ENCODE data around the gene CTIF.

Gene CTIF

DNA sequence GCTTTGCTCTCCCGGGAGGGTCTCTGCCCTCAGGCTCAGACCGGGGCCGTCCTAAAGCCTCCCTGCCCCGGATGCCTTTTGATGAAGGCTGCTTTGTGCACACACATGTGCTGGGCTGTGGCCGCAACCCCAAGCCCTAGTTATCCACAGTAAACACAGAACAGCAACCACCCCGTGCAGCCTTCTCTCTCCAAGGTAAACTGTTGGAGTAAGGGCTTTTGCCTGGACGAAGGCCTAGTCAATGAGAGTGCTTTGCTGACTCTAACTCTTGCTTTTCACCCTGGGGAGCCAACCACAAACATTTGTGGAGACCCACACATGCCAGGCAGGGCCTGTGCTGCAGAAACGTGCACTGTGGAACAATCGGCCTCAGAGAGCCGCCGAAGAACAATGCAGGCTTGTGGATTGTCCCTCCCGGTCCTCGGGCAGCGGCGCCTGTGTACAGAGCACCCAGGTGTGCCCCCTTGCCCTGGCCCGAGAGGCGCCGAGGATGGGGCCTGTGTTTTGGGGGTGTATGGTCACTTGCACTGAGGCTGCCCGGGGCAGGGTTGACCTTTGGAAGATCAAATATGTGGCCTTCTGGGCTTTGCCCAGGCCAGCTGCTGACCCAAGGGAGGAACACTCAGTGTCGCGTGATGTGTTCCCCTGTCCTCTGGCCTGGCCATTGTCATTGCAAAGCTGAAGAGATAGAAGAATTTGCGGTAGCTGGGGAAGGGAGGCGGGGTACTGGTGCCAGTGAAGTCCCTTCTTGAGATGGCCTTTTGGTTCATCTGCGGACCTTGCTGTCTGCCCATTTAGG is 37.0 kb downstream of the CTIF start:
- no peak for DNase-seq (ENCODE audit: low read depth)

GRCh38 chr18:48576457-48576771 is 37.6 kb downstream of the CTIF start:
- DNase-seq (ENCODE audit: low read depth): no peak

DNA sequence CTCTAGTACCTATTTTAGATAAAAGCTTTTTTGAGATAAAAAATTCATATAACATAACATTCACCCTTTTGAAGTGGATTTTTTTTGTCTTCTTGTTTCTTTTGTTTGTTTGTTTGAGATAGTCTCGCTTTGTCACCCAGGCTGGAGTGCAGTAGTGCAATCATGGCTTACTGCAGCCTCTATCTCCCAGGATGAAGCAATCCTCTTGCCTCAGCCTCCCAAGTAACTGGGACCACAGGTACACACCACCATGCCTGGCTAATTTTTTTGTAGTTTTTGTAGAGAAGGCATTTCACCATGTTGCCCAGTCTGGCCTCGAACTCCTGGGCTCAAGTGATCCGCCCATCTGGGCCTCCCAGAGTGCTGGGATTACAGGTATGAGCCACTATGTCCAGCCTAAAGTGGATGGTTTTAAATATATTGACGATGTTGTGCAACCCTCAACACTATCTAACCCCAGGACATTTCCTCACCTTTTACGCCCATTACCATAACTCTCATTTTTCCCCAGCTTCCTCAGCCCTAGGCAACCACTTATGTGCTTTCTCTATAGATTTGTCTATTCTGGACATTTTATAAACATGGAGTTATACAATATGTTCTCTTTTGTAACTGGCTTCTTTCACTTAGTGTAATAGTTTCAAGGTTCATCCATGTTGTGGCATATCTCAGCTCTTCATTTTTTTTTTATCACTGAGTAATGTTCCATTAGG is 38.8 kb downstream of the CTIF start:
- no peak for DNase-seq (ENCODE audit: low read depth)

GRCh38 chr18:48578289-48578688 is 39.5 kb downstream of the CTIF start:
- DNase-seq (ENCODE audit: low read depth): no peak

DNA sequence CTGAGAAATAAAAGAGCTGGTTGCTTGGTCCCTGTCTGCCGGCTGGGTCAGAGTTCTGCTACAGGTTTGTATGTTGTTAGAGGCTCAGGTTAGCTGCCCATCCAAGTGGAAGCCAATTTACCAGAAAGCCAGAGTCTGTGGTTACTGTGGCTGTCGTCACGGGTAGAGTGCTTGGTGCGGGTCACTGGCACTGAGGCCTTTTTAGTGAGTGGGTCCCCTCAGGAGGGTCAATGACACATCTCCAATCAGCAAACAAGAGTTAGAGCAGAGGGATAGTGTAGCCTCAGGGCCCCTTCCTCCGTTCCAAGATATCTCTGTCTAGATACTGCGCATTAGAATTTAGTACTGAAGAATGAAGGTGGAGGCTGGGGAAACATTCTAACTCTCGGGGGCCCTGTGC is 41.2 kb downstream of the CTIF start:
- no peak for DNase-seq (ENCODE audit: low read depth)

DNA sequence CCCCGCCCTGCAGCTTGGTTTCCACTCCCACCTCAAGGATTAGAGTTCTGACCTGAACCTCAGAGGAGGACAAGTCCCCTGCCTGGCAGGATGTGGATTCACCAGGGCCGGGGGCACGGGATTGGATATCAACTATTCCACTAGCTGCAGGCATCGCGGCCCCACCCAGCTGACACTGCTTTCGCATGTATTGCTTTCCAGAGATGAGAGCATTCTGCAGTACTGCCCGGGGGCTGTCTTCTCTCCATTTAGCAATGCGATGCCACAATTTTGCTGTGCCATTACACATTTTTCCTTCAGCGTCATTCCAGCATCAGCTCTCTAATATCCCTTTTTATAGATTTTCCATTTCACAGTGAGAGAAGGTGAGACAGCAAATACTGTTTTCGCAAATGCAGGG is 42.0 kb downstream of the CTIF start:
- DNase-seq (ENCODE audit: low read depth): no peak

DNA sequence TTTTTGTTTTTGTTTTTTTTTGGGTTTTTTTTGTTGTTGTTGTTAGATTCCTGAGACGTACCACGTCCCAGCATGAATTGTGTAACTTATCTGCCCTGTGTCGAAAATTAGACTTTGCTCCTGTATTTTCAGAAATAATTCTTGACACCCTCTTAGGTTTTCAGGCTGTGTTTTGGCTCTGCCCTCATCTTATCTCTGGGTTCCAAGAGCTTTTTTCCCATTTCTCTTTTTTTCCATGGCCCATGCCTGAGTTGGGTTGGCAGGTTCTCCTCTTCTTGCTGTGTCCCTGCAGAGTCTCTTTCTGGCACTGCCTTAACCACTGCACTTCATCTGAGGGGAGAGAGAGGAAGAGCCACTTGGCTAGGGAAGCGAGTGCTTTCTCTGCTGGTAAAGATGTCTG is 42.4 kb downstream of the CTIF start:
- no peak for DNase-seq (ENCODE audit: low read depth)

- DNase-seq (ENCODE audit: low read depth): no peak
Measured at GRCh38 chr18:48581941-48582340, 43.1 kb downstream of the CTIF start.

GRCh38 chr18:48582946-48583345 is 44.1 kb downstream of the CTIF start:
- DNase-seq (ENCODE audit: low read depth): no peak

DNA sequence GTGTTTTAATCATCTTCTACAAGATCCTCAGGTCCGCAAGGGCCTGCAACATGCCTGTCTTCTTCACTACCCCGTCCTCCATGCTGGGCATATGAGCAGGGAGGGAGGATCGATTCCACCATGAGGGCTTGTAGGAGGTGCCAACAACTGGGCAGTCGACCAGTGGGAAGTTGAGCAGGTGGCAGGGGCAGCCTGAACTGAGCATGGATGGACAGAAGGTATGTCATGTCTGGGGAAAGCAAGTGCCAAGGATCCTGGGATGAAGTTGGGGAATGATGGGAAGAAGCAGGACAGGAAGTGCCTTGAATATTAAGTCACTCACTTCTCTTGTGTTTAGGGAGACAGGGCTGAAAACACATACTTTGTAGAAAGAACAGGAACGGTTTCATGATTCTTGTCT is 44.7 kb downstream of the CTIF start:
- no peak for DNase-seq (ENCODE audit: low read depth)

- DNase-seq (ENCODE audit: low read depth): no peak
Measured at GRCh38 chr18:48589797-48590519, 51.1 kb downstream of the CTIF start.

- DNase-seq (ENCODE audit: low read depth): no peak
Measured at GRCh38 chr18:48590678-48591077, 51.8 kb downstream of the CTIF start.

DNA sequence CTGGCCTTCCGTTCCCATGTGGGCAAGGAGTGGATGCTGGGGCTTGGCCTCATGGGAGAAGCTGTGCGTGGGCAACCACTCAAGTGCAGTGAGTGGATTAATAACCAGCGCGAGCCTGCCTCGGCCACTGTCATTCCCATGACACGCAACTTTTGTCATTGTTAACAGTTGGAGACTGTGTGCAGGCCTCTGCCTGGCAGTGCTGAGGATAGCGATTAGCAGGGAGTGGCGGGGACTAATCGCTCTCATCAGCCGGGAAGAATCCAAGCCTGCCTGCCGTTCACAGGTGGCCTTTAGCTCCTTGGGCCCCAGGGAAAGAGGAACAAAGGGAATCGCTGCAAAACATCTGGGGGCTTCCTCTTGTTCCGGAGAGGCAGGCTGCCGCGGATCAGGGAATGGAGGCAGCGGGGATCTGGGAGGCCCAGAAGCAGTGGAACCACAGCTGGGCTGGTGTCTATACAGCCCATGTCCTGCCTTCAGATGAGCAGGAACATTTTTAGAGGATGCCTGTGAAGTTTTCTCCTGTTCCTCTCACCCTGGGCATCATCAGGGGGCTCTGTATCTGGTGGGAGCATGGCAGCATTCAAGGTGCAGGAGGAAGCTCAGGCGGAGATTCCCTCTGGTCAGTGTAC is 53.8 kb downstream of the CTIF start:
- DNase-seq (ENCODE audit: low read depth): no peak

DNA sequence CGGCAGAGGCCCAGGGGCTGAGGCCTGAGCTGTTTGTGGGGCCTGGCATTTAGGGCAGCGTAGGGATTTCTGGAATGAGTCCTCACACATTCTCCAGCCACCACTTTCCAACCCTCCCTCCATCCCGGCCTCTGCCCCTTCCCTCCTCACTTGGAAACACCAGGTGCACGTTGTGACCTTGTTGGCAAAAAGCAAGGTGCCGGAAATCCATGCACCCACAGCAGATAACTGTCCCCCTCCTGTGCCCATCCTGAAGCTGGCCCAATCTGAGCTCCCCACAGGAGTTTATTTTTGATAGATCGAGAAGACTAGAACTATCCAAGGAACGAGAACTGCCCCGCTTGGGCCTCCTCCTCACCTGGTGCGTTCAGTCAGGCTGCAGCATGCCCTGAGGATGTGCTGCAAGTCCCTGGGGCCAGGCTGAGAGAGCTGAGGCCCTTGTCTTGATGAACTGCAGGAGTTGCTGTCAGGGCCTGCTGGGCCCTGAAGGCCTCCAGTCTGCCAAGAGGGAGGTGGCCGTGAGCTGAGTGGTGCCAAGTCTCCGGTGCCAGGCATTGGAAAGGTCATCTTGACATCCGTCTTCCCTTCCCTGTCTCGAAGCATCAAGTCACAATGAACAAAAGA is 55.8 kb downstream of the CTIF start:
- DNase-seq (ENCODE audit: low read depth): no peak

DNA sequence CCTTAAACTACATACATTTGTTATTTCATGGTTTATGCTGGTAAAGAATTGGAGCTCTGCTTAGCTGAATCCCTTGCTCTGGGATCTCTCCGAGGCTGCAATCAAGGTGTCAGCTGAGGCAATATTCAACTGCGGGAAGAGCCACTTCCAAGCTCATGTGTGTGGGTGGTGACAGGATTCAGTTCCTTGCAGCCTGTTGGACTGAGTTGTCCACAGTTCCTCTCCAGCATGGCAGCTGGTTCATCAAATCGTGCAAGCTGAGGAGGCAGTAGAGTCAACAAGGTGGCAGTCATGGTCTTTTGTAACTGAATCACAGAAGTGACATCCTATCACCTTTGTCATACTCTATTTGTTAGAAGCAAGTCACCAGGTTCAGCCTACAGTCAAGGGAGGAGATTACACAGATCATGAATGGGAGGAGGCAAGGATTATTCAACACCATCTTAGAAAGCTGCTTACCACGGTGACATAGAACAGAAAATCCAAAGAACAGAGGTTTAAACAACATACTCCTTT is 56.9 kb downstream of the CTIF start:
- no peak for DNase-seq (ENCODE audit: low read depth)

- DNase-seq (ENCODE audit: low read depth): no peak
Measured at GRCh38 chr18:48597110-48597509, 58.3 kb downstream of the CTIF start.

GRCh38 chr18:48597671-48598070 is 58.8 kb downstream of the CTIF start:
- DNase-seq (ENCODE audit: low read depth): no peak

- DNase-seq (ENCODE audit: low read depth): no peak
Measured at GRCh38 chr18:48599391-48599790, 60.6 kb downstream of the CTIF start.

GRCh38 chr18:48600046-48600445 is 61.2 kb downstream of the CTIF start:
- no peak for DNase-seq (ENCODE audit: low read depth)

DNA sequence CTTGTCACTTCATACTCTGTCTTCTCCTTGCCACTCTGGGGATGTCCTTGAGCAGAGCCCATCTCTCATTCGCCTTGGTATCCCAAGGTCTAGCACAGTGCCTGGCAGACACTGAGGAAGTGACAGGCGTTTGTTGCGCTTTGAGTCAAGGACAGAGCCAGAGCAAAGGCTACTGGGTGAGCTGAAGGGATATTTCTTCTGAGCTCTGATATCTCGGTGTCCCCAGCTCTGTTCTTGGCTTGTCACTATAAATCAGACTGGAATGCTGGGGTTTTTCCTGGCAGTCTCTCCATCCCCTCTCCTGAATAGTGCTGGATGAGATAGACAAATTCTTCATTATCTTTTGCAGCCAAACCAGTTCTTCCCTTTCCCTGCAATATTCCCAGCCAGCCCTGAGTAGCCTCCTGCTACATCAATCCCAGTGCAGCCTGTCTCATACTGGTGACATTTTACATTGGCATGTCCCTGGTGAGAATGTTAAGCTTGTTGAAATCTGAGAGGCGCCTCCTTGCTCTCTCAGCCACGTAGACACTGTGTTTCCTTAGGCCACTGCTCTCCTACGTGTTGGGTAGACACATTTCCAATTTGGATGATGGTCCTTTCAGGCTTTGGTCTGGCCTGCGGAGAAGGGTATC is 61.7 kb downstream of the CTIF start:
- no peak for DNase-seq (ENCODE audit: low read depth)

- no peak for DNase-seq (ENCODE audit: low read depth)
Measured at GRCh38 chr18:48601343-48601742, 62.5 kb downstream of the CTIF start.

Measured in stimulated activated CD8-positive, alpha-beta memory T cell treated with anti-CD3 and anti-CD28 coated beads, Interleukin-7, amount 100 ng/mL, for 24 hours (primary cell).